Muscle layer of colon (tissue), 2 donors: Measurements from ENCODE around the gene SPINK1.

ENCODE experiments used
- H3K27ac ChIP-seq: one replicate; pipeline ENCODE4 v1.7.0; 2013; ENCODE audit warnings: low read depth, mild to moderate bottlenecking, low read length, moderate library complexity
- H3K27me3 ChIP-seq, 2 donors: one replicate each; pipeline ENCODE4 v1.7.0; 2013; ENCODE audit warnings: low read length in 2 of 2, mild to moderate bottlenecking in 2 of 2; ENCODE audit not compliant: insufficient read depth in 2 of 2, control insufficient read depth in 1 of 2
- H3K36me3 ChIP-seq: one replicate; pipeline ENCODE4 v1.7.0; 2013; ENCODE audit warnings: mild to moderate bottlenecking, low read length; ENCODE audit not compliant: insufficient read depth
- H3K4me1 ChIP-seq: one replicate; pipeline ENCODE4 v1.7.0; 2013; ENCODE audit warnings: mild to moderate bottlenecking, low read length; ENCODE audit not compliant: insufficient read depth
- H3K4me3 ChIP-seq, 2 donors: one replicate each; pipeline ENCODE4 v1.7.0; 2013; ENCODE audit warnings: low read length in 2 of 2, low read depth in 1 of 2, mild to moderate bottlenecking in 1 of 2, moderate library complexity in 1 of 2
- H3K9ac ChIP-seq: one replicate; pipeline ENCODE4 v1.7.0; 2013; ENCODE audit warnings: low read length
- H3K9me3 ChIP-seq: one replicate; pipeline ENCODE4 v1.7.0; 2013; ENCODE audit warnings: mild to moderate bottlenecking, low read length
- donor health status: abdominal sarcoma.
- donor health status: Adenocarcinoma of cecum.

Gene SPINK1

GRCh38 chr5:147801461-147801860 lies 30.0 kb downstream of the SPINK1 start:
- H3K27ac ChIP-seq = no peak overlapping the region
- no peaks in the 10 kb centered on the region for H3K36me3 ChIP-seq
- H3K27me3 ChIP-seq = no peaks in the 10 kb centered on the region
- H3K4me1 ChIP-seq = no peaks in the 10 kb centered on the region
- H3K4me3 ChIP-seq = no peak overlapping the region
- no peak overlapping the region for H3K9ac ChIP-seq
- no peaks in the 10 kb centered on the region for H3K9me3 ChIP-seq

DNA sequence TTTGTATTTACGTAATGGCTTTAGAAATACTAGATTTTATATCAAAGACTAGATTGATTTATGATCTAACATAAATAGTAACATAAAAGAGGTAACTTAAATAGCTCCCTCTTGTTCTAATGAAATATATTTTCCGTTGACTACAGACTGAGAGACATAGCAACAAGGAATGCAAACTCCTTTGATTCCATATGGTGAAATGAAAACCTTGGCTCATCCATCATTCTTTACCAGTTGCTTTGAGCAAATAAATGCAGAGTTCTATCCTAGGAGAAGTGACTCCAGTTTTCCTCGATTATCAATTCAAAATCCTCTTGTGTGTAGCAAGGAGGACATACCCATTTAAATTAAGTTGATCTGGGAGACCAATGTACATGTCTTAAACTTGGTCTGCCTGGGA lies 31.0 kb downstream of the SPINK1 start:
- no peak overlapping the region for H3K27ac ChIP-seq
- no peaks in the 10 kb centered on the region for H3K27me3 ChIP-seq
- H3K4me3 ChIP-seq = no peak overlapping the region
- no peak overlapping the region for H3K9ac ChIP-seq
- H3K9me3 ChIP-seq = no peaks in the 10 kb centered on the region
- H3K4me1 ChIP-seq = no peaks in the 10 kb centered on the region
- H3K36me3 ChIP-seq = no peaks in the 10 kb centered on the region

DNA sequence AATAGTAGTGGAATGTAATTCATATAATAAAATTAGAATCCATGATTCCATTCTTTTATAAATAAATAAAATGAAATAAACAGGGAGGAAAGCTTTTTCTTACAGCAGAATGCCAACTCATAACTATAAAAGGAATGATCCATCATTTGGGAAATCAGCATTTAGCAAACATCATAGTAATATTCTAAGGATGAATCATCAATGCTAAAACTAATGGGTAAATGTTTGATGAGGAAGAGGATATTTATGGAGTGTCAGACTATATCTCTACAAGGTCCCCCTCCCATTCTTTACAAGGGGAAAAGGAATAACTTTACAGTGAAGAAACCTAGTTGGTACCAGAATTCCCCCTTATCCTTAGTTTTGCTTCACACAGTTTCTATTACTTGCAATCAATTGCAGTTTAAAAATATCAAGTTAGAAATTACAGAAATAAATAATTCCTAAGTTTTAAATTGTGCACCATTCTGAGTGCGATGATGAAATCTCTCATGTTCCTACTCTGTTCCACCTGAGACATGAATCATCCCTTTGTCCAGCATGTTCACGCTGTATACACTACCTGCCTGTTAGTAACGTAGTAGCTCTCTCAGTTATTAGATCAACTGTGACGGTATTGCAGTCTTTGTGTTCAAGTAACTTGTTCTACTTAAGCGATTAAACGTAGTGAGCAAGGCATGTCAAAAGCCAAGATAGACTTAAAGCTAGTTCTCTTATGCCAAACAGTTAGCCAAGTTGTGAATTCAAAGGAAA lies 34.7 kb downstream of the SPINK1 start:
- no peaks in the 10 kb centered on the region for H3K4me1 ChIP-seq
- no peaks in the 10 kb centered on the region for H3K27me3 ChIP-seq

GRCh38 chr5:147791181-147791580 lies 40.3 kb downstream of the SPINK1 start:
- H3K9me3 ChIP-seq = no peaks in the 10 kb centered on the region
- H3K27ac ChIP-seq = no peak overlapping the region
- H3K9ac ChIP-seq = no peak overlapping the region
- no peaks in the 10 kb centered on the region for H3K27me3 ChIP-seq
- no peak overlapping the region for H3K4me3 ChIP-seq
- no peaks in the 10 kb centered on the region for H3K36me3 ChIP-seq
- peaks cover 23% of the 10 kb centered on the region for H3K4me1 ChIP-seq

More for the DNA sequence above, 34.7 kb downstream of the SPINK1 start:
- Histone ChIP-seq H3K36me3 (no peaks in the 10 kb centered on the region), H3K27ac (no peak overlapping the region), H3K9ac (no peak overlapping the region), H3K9me3 (no peaks in the 10 kb centered on the region), H3K4me3 (no peak overlapping the region)

DNA sequence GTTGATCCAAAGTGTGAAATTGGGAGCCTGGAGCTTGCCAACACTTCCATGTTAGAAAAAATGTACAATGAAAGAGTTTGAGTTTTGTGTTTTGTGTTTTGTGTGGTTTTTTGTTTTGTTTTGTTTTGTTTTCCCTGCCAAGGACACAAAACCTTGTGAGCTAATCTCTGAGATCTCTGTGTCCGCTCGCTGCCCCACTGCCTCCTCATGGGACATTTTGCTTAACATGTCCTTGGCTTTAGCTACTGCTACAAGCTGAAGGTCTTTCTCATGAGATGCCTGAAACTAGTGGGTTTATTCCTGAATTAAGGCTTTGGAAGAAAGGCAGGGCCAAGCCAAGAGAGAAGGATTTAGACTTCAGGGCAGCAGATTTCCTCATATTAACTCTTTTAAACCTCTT lies 41.7 kb downstream of the SPINK1 start:
- no peak overlapping the region for H3K27ac ChIP-seq
- H3K4me3 ChIP-seq = no peak overlapping the region
- no peak overlapping the region for H3K9ac ChIP-seq
- peaks cover 23% of the 10 kb centered on the region for H3K4me1 ChIP-seq
- H3K27me3 ChIP-seq = no peaks in the 10 kb centered on the region
- H3K36me3 ChIP-seq = no peaks in the 10 kb centered on the region
- no peaks in the 10 kb centered on the region for H3K9me3 ChIP-seq

GRCh38 chr5:147788023-147788422 lies 43.4 kb downstream of the SPINK1 start:
- no peaks in the 10 kb centered on the region for H3K9me3 ChIP-seq
- no peaks in the 10 kb centered on the region for H3K27me3 ChIP-seq
- H3K27ac ChIP-seq = peak overlapping the region; percentile 58
- no peak overlapping the region for H3K9ac ChIP-seq
- no peak overlapping the region for H3K4me3 ChIP-seq
- H3K36me3 ChIP-seq = no peaks in the 10 kb centered on the region
- peaks cover 23% of the 10 kb centered on the region for H3K4me1 ChIP-seq

- Histone ChIP-seq H3K36me3 (no peaks in the 10 kb centered on the region), H3K27me3 (no peaks in the 10 kb centered on the region), H3K9me3 (no peaks in the 10 kb centered on the region), H3K9ac (no peak overlapping the region), H3K4me3 (no peak overlapping the region), H3K4me1 (peaks cover 23% of the 10 kb centered on the region), H3K27ac (no peak overlapping the region)
Measured at GRCh38 chr5:147786142-147786541, 45.3 kb downstream of the SPINK1 start.

DNA sequence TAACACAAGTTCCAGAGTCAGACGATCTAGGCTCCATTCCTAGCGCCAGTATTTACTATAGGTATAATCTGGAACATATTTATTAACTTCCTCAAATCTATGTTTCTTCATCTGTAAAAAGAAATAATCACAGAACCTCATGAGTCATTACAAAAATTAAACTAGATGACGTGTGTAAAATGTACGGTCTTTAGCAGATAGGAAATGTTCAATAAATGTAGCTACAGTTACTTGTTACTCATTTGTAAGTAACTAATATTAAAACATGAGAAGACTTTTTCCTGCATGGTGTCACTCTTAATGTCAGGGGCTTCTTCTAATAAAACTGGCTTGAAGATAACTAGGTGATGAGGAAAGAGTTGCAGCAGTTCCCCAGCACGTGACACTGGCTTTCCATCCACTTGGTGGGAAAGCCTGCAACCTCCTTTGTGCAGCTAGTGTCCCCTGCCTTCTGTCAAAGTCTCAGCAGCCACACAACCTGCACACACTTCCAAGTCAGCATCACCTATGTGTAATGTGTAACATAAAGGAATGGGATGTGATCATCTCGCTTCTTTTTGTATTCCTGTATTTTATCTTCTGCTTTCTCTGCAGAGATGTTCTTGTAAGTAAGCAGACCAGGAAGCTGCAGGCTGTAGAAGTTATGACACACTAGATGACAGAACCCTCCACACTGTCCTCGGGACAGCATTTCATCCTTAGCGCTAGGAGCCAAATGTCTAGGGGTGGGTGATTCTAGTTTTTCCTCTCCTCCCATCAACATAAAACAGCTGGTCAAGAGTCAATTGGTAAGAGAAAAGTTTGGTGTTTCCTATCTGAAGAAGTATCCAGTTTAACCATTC lies 47.1 kb downstream of the SPINK1 start:
- no peak overlapping the region for H3K27ac ChIP-seq
- H3K4me3 ChIP-seq = no peak overlapping the region
- no peaks in the 10 kb centered on the region for H3K9me3 ChIP-seq
- no peaks in the 10 kb centered on the region for H3K36me3 ChIP-seq
- H3K9ac ChIP-seq = no peak overlapping the region
- H3K27me3 ChIP-seq = no peaks in the 10 kb centered on the region
- peaks cover 23% of the 10 kb centered on the region for H3K4me1 ChIP-seq

- Histone ChIP-seq H3K4me3 (no peak within 1 kb of the TSS), H3K27ac (no peak within 1 kb of the TSS), H3K27me3 (no peaks in the 10 kb centered on the region), H3K9me3 (no peaks in the 10 kb centered on the region), H3K9ac (no peak within 1 kb of the TSS), H3K36me3 (no peaks in the 10 kb centered on the region), H3K4me1 (peaks cover 5% of the 10 kb centered on the region)
Measured at GRCh38 chr5:147782110-147783028, 49.1 kb downstream of the SPINK1 start, which contains the start of gene JAKMIP2. TSS of gene JAKMIP2 (minus strand) at chr5:147782728. CDS start at chr5:147671806, 110,922 bp downstream.

DNA sequence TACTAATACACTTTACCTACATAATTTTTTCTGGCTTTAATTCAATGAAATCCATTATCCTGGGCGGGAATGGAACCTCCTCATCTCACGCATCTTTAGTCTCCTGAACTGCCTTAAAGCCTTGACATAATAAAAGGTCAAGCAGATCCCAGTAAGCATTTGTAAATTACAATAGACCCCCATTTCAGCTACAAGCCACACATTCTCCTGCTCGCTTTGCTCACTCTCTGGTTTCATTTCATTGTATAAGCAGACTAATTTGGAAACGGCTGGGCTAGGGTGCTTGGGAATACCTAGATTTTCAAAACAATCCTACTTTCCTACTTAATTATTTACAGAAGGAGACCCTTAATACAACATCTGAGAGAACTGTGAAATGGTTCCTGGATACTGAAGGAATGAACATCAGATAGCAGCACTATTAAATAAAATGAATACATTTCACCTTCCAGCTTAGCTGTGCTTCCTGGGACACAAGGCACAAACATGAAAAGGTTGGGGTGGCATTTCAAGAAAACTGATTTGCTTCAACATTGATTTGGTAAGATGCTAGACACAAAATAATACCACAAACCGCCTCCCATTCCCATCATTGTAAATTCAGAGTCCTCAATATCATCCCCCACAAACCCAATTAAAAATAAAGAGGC lies 50.4 kb downstream of the SPINK1 start:
- no peak overlapping the region for H3K4me3 ChIP-seq
- no peaks in the 10 kb centered on the region for H3K36me3 ChIP-seq
- H3K9me3 ChIP-seq = no peaks in the 10 kb centered on the region
- H3K9ac ChIP-seq = no peak overlapping the region
- H3K27me3 ChIP-seq = no peaks in the 10 kb centered on the region
- no peaks in the 10 kb centered on the region for H3K4me1 ChIP-seq
- no peak overlapping the region for H3K27ac ChIP-seq
